H1 (cell line): Measurements from ENCODE around the gene MCM9. TPM values are rescaled to one million over a fixed set of nuclear protein-coding genes. Genes with fewer than 3 reads are reported as not detected.

ENCODE experiments used
- CHD2 ChIP-seq: IDR thresholded peaks from 2 replicates; pipeline ENCODE4 v1.6.1; 2012; ENCODE audit warnings: low read length, improper control_type of control experiment
- SIN3A ChIP-seq, 2 experiments: IDR thresholded peaks in 1 of 2; conservative IDR thresholded peaks in 1 of 2; 2 replicates each; pipeline ENCODE4 v1.6.1; 2011 to 2012; ENCODE audit warnings: low read length in 2 of 2, improper control_type of control experiment in 1 of 2, low read depth in 1 of 2, mild to moderate bottlenecking in 1 of 2
- polyA plus RNA-seq, 7 experiments: library from polyadenylated mRNA; depleted of rRNA in 3 of 7; stranded (reverse) in 5 of 7; unstranded in 2 of 7; fragments of >200 nt in 5 of 7; fragments of 200-250 nt in 2 of 7; gene quantifications; 1 replicate in 5 of 7; 2 replicates in 1 of 7; 4 replicates in 1 of 7; pipeline versions ENCODE4 v1.2.1 to v1.2.3, GENCODE V29; 2011 to 2013; ENCODE audit warnings: missing spikeins in 2 of 7, mixed read lengths in 2 of 7
- total RNA-seq: library from RNA; stranded (reverse); fragmentation: NEBNext Ultra II Directional; extraction: Animal tissue kit (Norgen Biotek cat#: 25700); gene quantifications from 2 replicates; pipeline ENCODE4 v1.2.1, GENCODE V29; 2021
- TF ChIP-seq, protein P1 (sequence below): IDR thresholded peaks from 2 replicates; pipeline ENCODE4 v1.6.1; 2012; ENCODE audit warnings: inconsistent platforms

Gene MCM9
- total and polyA plus RNA-seq, 2 of the 8 experiments (the other 6 are each of a cell fraction or from before 2014, with no cell fraction given) = 3.7 to 11.4 TPM

DNA sequence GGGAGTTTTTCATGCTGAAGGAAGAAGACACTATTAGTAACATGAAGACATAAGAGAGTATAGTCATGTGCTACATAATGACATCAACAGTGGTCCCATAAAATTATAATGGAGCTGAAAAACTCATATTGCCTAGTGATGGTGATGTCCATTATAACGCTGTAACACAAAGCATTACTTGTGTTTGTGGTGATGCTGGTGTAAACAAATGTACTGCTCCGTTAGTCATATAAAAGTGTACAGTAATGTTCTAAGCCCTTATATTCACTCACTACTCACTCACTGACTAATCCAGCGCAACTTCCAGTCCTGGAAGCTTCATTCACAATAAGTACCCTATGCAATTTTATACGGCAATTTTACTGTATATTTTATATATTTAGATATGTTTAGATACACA, 67.8 kb downstream of the MCM9 start (continued):
- TF ChIP-seq, protein P1, sequence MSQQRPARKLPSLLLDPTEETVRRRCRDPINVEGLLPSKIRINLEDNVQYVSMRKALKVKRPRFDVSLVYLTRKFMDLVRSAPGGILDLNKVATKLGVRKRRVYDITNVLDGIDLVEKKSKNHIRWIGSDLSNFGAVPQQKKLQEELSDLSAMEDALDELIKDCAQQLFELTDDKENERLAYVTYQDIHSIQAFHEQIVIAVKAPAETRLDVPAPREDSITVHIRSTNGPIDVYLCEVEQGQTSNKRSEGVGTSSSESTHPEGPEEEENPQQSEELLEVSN = no peak
- no peak for TF ChIP-seq CHD2
- TF ChIP-seq SIN3A (conservative IDR thresholded peaks at IDR 0.05 in 1 of 2, IDR thresholded peaks at IDR 0.05 in 1 of 2; ENCODE audit: low read depth in 1 of 2, low read length in 2 of 2) = no peak
